T47D (cell line): ENCODE data around the gene FADS3.
"Not testable (repeated sequence)": the region's sequence is repeated elsewhere in the genome, so short reads cannot be mapped to it uniquely, and the experiment has no call there.

Source experiments
- DNase-seq, 2 experiments: peaks; one replicate each; pipeline versions ENCODE4 v3.0.0 to v3.0.0-alpha.2; 2011 to 2012; ENCODE audit warnings: low read depth in 1 of 2, low spot score in 1 of 2
- JUND ChIP-seq: IDR thresholded peaks from 2 replicates; pipeline ENCODE4 v1.6.1; 2012; ENCODE audit warnings: low read depth
- in situ Hi-C: cut with HindIII; loops from 2 replicates; pipeline ENCODE4 v1.10.0; 2016; ENCODE audit warnings: low sequenced_read_pairs, low pct_unique_long_range_greater_than_20kb

FADS3 gene

GRCh38 chr11:61890529-61891330 lies 615 bp downstream of the FADS3 start:
- TF ChIP-seq JUND: no peak
- in situ Hi-C loops: no loop called here
- DNase-seq: peak; percentile 52 to 54

GRCh38 chr11:61889831-61890230 lies 1.5 kb downstream of the FADS3 start:
- no peak for DNase-seq
- in situ Hi-C loops: no loop called here
- TF ChIP-seq JUND: no peak

GRCh38 chr11:61888590-61888989 lies 2.8 kb downstream of the FADS3 start:
- DNase-seq: no peak
- in situ Hi-C loops: no loop called here

GRCh38 chr11:61887839-61888494 lies 3.4 kb downstream of the FADS3 start:
- no peak for TF ChIP-seq JUND
- peak in 1 of 2 experiments; percentile 48 for DNase-seq
- in situ Hi-C loops: no loop called here

More at GRCh38 chr11:61888590-61888989, 2.8 kb downstream of the FADS3 start:
- TF ChIP-seq JUND: no peak

GRCh38 chr11:61886643-61887042 lies 4.7 kb downstream of the FADS3 start:
- DNase-seq: no peak
- no peak for TF ChIP-seq JUND
- in situ Hi-C loops: no loop called here

GRCh38 chr11:61885784-61886580 lies 5.4 kb downstream of the FADS3 start:
- in situ Hi-C loops: no loop called here
- DNase-seq: no peak
- TF ChIP-seq JUND: no peak

- in situ Hi-C loops: no loop called here
Measured at GRCh38 chr11:61885166-61885778, 6.1 kb downstream of the FADS3 start.

GRCh38 chr11:61883947-61884346 lies 7.4 kb downstream of the FADS3 start:
- no peak for DNase-seq
- TF ChIP-seq JUND: no peak
- in situ Hi-C loops: no loop called here

More at GRCh38 chr11:61885166-61885778, 6.1 kb downstream of the FADS3 start:
- no peak for TF ChIP-seq JUND
- no peak for DNase-seq

- no peak for DNase-seq
- no peak for TF ChIP-seq JUND
- in situ Hi-C loops: no loop called here
Measured at GRCh38 chr11:61883327-61883726, 8.0 kb downstream of the FADS3 start.

- no peak for DNase-seq
- in situ Hi-C loops: no loop called here
- no peak for TF ChIP-seq JUND
Measured at GRCh38 chr11:61882879-61883278, 8.5 kb downstream of the FADS3 start.

GRCh38 chr11:61882267-61882666 lies 9.1 kb downstream of the FADS3 start:
- in situ Hi-C loops, DNase-seq: not testable (repeated sequence)

GRCh38 chr11:61881397-61881796 lies 9.9 kb downstream of the FADS3 start:
- no peak for DNase-seq
- no peak for TF ChIP-seq JUND
- in situ Hi-C loops: no loop called here
